Fibroblast of lung (primary cell): ENCODE data around the gene GADL1. TPM values are rescaled to one million over a fixed set of nuclear protein-coding genes. Genes with fewer than 3 reads are reported as not detected.

ENCODE experiments used
- DNase-seq, 2 donors: peaks; one replicate each; pipeline versions ENCODE4 v3.0.0 to v3.0.0-alpha.2; 2010; ENCODE audit warnings: low read depth in 2 of 2
- H2AFZ ChIP-seq: 2 replicates; pipeline ENCODE4 v1.5.1; 2012; ENCODE audit warnings: low read length, control low read depth, inconsistent platforms
- H3K27ac ChIP-seq: 2 replicates; pipeline ENCODE4 v1.5.1; 2011; ENCODE audit warnings: low read length, control low read depth; ENCODE audit not compliant: insufficient read depth
- H3K27me3 ChIP-seq: 2 replicates; pipeline ENCODE4 v1.5.1; 2011; ENCODE audit warnings: mild to moderate bottlenecking, low read length; ENCODE audit not compliant: control insufficient read depth, insufficient read depth
- H3K36me3 ChIP-seq: 2 replicates; pipeline ENCODE4 v1.5.1; 2011; ENCODE audit warnings: low read length; ENCODE audit not compliant: control insufficient read depth, insufficient read depth
- H3K4me1 ChIP-seq: 2 replicates; pipeline ENCODE4 v1.5.1; 2011; ENCODE audit warnings: low read length; ENCODE audit not compliant: control insufficient read depth, insufficient read depth; ENCODE audit errors: extremely low read depth
- H3K4me2 ChIP-seq: 2 replicates; pipeline ENCODE4 v1.5.1; 2011; ENCODE audit warnings: low read length, control low read depth; ENCODE audit not compliant: insufficient read depth; ENCODE audit errors: extremely low read depth
- H3K4me3 ChIP-seq, 4 experiments: fragments of 200-600 bp in 1 of 4; sonication (generic) in 1 of 4; replicated peaks in 1 of 4; 2 replicates each; pipeline ENCODE4 v1.5.1; 2011 to 2016; ENCODE audit warnings: low read length in 4 of 4, low read depth in 3 of 4, mild to moderate bottlenecking in 3 of 4, control low read depth in 2 of 4, inconsistent platforms in 1 of 4, mixed read lengths in 1 of 4; ENCODE audit not compliant: insufficient read depth in 1 of 4; ENCODE audit errors: control extremely low read depth in 1 of 4
- H3K79me2 ChIP-seq: 2 replicates; pipeline ENCODE4 v1.5.1; 2012; ENCODE audit warnings: mild to moderate bottlenecking, low read length, inconsistent platforms; ENCODE audit not compliant: control insufficient read depth, insufficient read depth
- H3K9ac ChIP-seq: 2 replicates; pipeline ENCODE4 v1.5.1; 2011; ENCODE audit warnings: mild to moderate bottlenecking, low read length, control low read depth; ENCODE audit not compliant: insufficient read depth
- H3K9me3 ChIP-seq: 2 replicates; pipeline ENCODE4 v1.5.1; 2012; ENCODE audit warnings: low read depth, low read length; ENCODE audit not compliant: control insufficient read depth, insufficient read depth
- H4K20me1 ChIP-seq: 2 replicates; pipeline ENCODE4 v1.5.1; 2011; ENCODE audit warnings: low read length; ENCODE audit not compliant: control insufficient read depth, insufficient read depth; ENCODE audit errors: extremely low read depth
- EZH2 ChIP-seq: IDR thresholded peaks from 2 replicates; pipeline ENCODE4 v1.5.1; 2012; ENCODE audit warnings: low read length, control low read depth, mild to moderate bottlenecking; ENCODE audit errors: missing control alignments
- polyA plus RNA-seq, 2 donors: library from polyadenylated mRNA; depleted of rRNA in 1 of 2; stranded (reverse) in 1 of 2; unstranded in 1 of 2; fragments of >200 nt; gene quantifications; 2 replicates each; pipeline ENCODE4 v1.2.1, GENCODE V29; 2011 to 2012; ENCODE audit warnings: missing spikeins in 1 of 2
- total RNA-seq: library from RNA; depleted of rRNA; stranded (reverse); fragments of >200 nt; gene quantifications from 2 replicates; pipeline ENCODE4 v1.2.1, GENCODE V29; 2014
- TF ChIP-seq, protein P1 (sequence below), 2 donors: IDR thresholded peaks in 1 of 2; conservative IDR thresholded peaks in 1 of 2; 1 replicate in 1 of 2; 2 replicates in 1 of 2; pipeline ENCODE4 v1.5.1; 2011 to 2012; ENCODE audit warnings: low read length in 2 of 2, control low read depth in 1 of 2, inconsistent platforms in 1 of 2, low read depth in 1 of 2, mild to moderate bottlenecking in 1 of 2

GADL1 gene
- total and polyA plus RNA-seq, 2 donors (not counting 1 experiment from before 2014, with no cell fraction given), result 0.18 to 3.6 TPM

DNA sequence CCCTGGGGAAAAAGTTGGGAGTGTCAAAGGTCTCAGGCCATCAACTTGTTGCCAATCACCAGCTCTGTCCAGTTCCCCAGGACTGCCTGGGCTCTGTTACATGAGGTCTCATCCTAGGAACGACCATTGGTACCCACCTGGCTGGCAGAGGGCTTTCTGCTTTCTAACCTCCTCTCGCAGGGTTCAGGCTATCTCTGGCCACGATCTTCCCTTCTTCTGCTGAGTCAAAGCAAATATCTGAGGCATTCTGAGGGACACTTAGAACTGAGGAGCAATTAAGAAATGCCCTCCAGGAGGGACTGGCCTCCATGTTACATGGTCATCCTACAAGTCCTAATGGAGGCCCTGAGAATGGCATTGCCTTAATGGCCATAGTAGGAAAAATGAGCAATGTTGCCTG is 210.7 kb downstream of the GADL1 start:
- no peak overlapping the region for H3K27ac ChIP-seq
- H2AFZ ChIP-seq, result no peak overlapping the region
- DNase-seq, result no peak
- peaks cover 7% of the 10 kb centered on the region for H3K36me3 ChIP-seq
- H3K4me1 ChIP-seq, result peaks cover 29% of the 10 kb centered on the region
- H3K27me3 ChIP-seq, result no peaks in the 10 kb centered on the region
- H3K4me3 ChIP-seq, result no peak overlapping the region
- TF ChIP-seq, protein P1, sequence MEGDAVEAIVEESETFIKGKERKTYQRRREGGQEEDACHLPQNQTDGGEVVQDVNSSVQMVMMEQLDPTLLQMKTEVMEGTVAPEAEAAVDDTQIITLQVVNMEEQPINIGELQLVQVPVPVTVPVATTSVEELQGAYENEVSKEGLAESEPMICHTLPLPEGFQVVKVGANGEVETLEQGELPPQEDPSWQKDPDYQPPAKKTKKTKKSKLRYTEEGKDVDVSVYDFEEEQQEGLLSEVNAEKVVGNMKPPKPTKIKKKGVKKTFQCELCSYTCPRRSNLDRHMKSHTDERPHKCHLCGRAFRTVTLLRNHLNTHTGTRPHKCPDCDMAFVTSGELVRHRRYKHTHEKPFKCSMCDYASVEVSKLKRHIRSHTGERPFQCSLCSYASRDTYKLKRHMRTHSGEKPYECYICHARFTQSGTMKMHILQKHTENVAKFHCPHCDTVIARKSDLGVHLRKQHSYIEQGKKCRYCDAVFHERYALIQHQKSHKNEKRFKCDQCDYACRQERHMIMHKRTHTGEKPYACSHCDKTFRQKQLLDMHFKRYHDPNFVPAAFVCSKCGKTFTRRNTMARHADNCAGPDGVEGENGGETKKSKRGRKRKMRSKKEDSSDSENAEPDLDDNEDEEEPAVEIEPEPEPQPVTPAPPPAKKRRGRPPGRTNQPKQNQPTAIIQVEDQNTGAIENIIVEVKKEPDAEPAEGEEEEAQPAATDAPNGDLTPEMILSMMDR (conservative IDR thresholded peaks at IDR 0.05 in 1 of 2, IDR thresholded peaks at IDR 0.05 in 1 of 2; ENCODE audit: low read depth in 1 of 2, low read length in 2 of 2), result no peak
- no peak for TF ChIP-seq EZH2
- H3K4me2 ChIP-seq, result no peak overlapping the region
- no peak overlapping the region for H3K9ac ChIP-seq
- H3K79me2 ChIP-seq, result peaks cover 11% of the 10 kb centered on the region
- H4K20me1 ChIP-seq, result no peaks in the 10 kb centered on the region
- no peaks in the 10 kb centered on the region for H3K9me3 ChIP-seq

DNA sequence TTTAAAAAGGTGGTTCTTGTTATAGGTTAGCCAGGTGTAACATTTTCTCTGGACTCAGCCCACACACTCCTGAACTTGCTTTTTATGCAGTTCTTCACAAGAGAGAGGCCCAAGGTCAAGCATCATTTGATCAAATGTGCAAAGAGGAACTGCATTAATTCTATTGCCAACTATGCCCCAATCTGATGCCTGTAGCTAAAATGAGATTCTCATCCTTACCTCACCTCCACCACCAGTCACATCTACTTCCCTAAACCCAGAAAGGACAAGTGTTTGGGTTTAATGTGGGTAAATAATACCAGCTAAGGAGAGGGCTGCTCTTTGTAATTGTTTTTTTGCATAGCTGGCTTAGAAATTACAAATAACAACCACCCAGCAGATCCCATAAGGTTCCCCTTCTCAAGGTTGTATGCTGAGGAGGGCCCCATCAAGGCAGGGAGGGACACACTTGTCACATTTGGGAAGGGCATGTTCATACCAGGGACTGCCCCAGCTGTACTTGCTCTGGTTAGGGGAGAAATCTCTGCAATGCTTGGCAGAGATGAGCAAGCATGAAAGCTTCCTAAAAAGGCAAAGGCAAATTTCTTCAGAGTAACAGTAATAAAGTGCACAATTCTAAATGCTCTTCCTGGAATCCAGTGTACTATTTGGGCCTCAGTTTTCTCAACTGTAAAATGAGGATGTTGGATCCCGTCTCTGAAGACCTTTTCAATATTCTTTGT is 211.9 kb downstream of the GADL1 start:
- Histone ChIP-seq H3K36me3 (peaks cover 7% of the 10 kb centered on the region), H3K27ac (peak overlapping the region; percentile 30)

DNA sequence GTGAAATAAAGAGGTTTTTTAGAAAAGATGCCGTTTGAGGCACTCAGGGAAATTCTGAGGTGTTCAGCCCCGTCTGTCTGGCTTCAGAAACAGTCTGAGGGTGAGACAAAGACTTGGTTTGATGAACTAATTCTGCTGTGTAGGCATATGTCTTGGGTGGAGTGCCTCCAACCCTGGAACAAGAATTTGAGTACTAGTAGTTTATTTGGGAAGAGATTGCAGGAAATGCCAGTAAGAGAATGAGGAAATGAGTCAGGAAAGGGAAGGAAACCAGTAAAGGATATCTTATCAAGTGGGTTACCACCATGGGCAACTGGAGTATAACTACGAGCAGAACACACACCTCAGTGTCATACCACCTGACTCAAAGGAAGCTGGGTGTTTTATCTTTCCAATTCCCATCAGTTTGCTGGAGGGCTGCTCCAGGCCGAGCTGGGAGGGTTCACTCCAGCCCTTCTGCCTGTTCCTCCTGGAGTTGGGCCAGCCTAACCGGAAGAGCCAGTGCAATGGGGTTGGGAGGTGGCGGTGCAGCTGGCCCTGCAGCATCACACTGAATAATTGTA is 212.7 kb downstream of the GADL1 start:
- H3K9me3 ChIP-seq, result no peaks in the 10 kb centered on the region
- H3K4me2 ChIP-seq, result peak overlapping the region; percentile 77
- peak; percentile 54 to 56 for DNase-seq
- H3K4me1 ChIP-seq, result peaks cover 25% of the 10 kb centered on the region
- peak overlapping the region in 1 of 4 experiments; percentile 20 for H3K4me3 ChIP-seq
- no peaks in the 10 kb centered on the region for H4K20me1 ChIP-seq
- H3K79me2 ChIP-seq, result peaks cover 13% of the 10 kb centered on the region
- no peak overlapping the region for H2AFZ ChIP-seq
- H3K27ac ChIP-seq, result peak overlapping the region; percentile 76
- no peaks in the 10 kb centered on the region for H3K27me3 ChIP-seq
- peaks cover 7% of the 10 kb centered on the region for H3K36me3 ChIP-seq
- no peak for TF ChIP-seq EZH2
- TF ChIP-seq, protein P1 (conservative IDR thresholded peaks at IDR 0.05 in 1 of 2, IDR thresholded peaks at IDR 0.05 in 1 of 2; ENCODE audit: low read depth in 1 of 2, low read length in 2 of 2), result no peak
- H3K9ac ChIP-seq, result no peak overlapping the region

More for the DNA sequence above, 211.9 kb downstream of the GADL1 start:
- peaks cover 13% of the 10 kb centered on the region for H3K79me2 ChIP-seq
- DNase-seq, result peak in 1 of 2 donors; percentile 31
- H3K9ac ChIP-seq, result no peak overlapping the region
- H4K20me1 ChIP-seq, result no peaks in the 10 kb centered on the region
- no peaks in the 10 kb centered on the region for H3K9me3 ChIP-seq
- H2AFZ ChIP-seq, result no peak overlapping the region
- H3K27me3 ChIP-seq, result no peaks in the 10 kb centered on the region
- TF ChIP-seq, protein P1 (conservative IDR thresholded peaks at IDR 0.05 in 1 of 2, IDR thresholded peaks at IDR 0.05 in 1 of 2; ENCODE audit: low read depth in 1 of 2, low read length in 2 of 2), result no peak
- no peak for TF ChIP-seq EZH2
- peaks cover 25% of the 10 kb centered on the region for H3K4me1 ChIP-seq
- H3K4me2 ChIP-seq, result no peak overlapping the region
- H3K4me3 ChIP-seq, result no peak overlapping the region
